Tibial artery (tissue), 4 donors: ENCODE results near the gene WIPF2.
A peak's percentile ranks its signal among the peaks of the same experiment; 100 is the strongest.

Source experiments
- DNase-seq, 2 donors: peaks; one replicate each; pipeline ENCODE4 v3.0.0-alpha.2; 2019
- H3K27ac ChIP-seq, 2 donors: fragments of 200-600 bp; sonication (generic) in 1 of 2; 1 replicate in 1 of 2; 2 replicates in 1 of 2; pipeline ENCODE4 v1.5.1; 2018 to 2019; ENCODE audit warnings: mild to moderate bottlenecking in 1 of 2
- H3K27me3 ChIP-seq, 2 donors: fragments of 200-600 bp; sonication (generic) in 1 of 2; one replicate each; pipeline versions ENCODE4 v1.5.1 to v1.6.0; 2016 to 2019
- H3K36me3 ChIP-seq, 3 donors: fragments of 200-600 bp; sonication (generic) in 2 of 3; one replicate each; pipeline ENCODE4 v1.5.1; 2016 to 2019; ENCODE audit warnings: mild to moderate bottlenecking in 2 of 3
- H3K4me1 ChIP-seq, 4 donors: fragments of 200-600 bp; sonication (generic) in 2 of 4; 1 replicate in 3 of 4; 2 replicates in 1 of 4; pipeline ENCODE4 v1.5.1; 2016 to 2019
- H3K4me3 ChIP-seq, 2 donors: fragments of 200-600 bp; sonication (generic) in 1 of 2; 1 replicate in 1 of 2; 2 replicates in 1 of 2; pipeline ENCODE4 v1.5.1; 2018 to 2019; ENCODE audit warnings: mild to moderate bottlenecking in 2 of 2
- H3K9me3 ChIP-seq, 3 donors: fragments of 200-600 bp; sonication (generic) in 1 of 3; one replicate each; pipeline ENCODE4 v1.5.1; 2016 to 2019
- intact Hi-C: fragments of 100-400 bp; cut with DNase I; formaldehyde crosslinking; loops from one replicate; pipeline ENCODE4 v1.15.0; 2023; ENCODE audit warnings: low total_unique reads
- TF ChIP-seq, protein P1 (sequence below), 2 experiments: fragments of 200-600 bp in 1 of 2; fragments of 450-650 bp in 1 of 2; IDR thresholded peaks; one replicate each; pipeline ENCODE4 v1.5.1; 2017 to 2019; ENCODE audit warnings: antibody characterized with exemption in 2 of 2, mild to moderate bottlenecking in 1 of 2, moderate library complexity in 1 of 2

Gene WIPF2

DNA sequence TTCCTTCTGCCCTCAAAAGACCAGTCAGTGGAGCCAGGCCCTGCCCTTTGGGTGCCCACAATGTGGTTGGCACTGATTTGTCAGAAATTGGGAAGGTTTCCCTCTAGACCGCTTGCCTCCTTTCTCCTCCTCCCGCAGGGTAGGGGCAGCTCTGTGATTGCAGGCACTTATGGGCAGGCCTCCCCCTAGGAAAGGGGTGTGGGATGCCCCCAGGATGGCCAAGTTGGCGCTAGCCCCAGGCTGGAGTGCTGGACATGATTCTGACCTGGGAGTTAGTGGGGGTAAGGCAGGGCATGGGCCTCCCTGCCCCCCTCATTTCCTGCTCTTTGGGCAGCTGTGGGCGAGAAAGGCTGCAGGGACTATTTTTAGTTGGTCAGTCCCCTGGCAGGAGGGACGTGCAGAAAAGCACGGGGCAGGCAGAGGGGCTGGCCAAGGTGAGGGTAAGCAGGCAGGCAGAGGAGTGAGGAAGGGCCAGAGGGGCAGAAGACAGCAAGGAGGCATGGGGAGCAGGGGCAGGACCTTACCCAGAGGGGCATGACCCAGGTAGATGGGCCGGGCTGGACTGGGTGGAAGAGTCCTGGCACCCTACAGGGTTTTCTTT is 93.1 kb downstream of the WIPF2 start:
- TF ChIP-seq, protein P1, sequence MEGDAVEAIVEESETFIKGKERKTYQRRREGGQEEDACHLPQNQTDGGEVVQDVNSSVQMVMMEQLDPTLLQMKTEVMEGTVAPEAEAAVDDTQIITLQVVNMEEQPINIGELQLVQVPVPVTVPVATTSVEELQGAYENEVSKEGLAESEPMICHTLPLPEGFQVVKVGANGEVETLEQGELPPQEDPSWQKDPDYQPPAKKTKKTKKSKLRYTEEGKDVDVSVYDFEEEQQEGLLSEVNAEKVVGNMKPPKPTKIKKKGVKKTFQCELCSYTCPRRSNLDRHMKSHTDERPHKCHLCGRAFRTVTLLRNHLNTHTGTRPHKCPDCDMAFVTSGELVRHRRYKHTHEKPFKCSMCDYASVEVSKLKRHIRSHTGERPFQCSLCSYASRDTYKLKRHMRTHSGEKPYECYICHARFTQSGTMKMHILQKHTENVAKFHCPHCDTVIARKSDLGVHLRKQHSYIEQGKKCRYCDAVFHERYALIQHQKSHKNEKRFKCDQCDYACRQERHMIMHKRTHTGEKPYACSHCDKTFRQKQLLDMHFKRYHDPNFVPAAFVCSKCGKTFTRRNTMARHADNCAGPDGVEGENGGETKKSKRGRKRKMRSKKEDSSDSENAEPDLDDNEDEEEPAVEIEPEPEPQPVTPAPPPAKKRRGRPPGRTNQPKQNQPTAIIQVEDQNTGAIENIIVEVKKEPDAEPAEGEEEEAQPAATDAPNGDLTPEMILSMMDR (IDR thresholded peaks at IDR 0.05) = no peak

DNA sequence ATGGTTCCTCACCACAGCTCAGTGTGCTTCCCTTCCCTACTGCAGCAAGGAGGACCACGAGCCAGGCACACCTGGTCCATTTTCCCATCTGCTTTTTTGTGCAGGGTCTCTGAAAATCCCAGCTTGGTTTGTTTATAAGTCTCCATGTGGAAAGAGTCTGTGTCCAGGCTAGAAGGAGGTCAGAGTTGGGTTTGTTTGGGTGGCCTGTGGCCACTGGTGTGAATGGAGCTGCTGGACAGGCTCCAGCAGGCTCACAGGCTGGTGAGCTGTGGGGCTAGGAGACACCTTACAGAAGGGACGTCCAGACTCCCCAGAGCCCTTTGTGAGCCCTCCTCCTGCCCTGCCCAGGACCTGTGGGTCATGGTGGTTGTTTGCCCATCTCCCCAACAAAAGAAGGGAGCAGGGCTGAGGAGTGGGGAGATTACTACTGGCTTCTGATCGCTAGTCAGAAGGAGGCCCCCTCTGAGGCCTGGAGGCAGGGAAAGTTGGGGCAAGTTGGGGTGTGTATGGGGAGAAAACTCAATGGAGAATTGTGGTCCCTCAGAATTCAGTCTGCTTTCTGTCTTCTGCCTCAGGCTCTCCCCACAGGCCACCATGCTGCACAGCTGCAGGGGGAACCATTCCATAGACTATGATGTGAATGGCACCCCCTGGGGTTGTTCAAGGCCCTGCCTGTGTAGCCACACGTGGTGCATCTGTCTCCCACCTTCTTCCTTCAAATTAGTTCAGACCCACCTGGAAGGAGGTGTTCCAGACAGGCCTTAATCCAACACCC is 94.0 kb downstream of the WIPF2 start:
- H3K27ac ChIP-seq = peak overlapping the region; percentile 94 to 95
- intact Hi-C loops = no loop called here
- no peak for DNase-seq
- H3K27me3 ChIP-seq = no peaks in the 10 kb centered on the region
- no peaks in the 10 kb centered on the region for H3K36me3 ChIP-seq
- TF ChIP-seq, protein P1 (IDR thresholded peaks at IDR 0.05) = no peak
- no peaks in the 10 kb centered on the region for H3K9me3 ChIP-seq
- H3K4me3 ChIP-seq = no peak overlapping the region
- H3K4me1 ChIP-seq = peaks cover 4 to 95% (median 91%) of the 10 kb centered on the region in 4 donors

More for the DNA sequence above, 93.1 kb downstream of the WIPF2 start:
- H3K4me3 ChIP-seq = no peak overlapping the region
- peaks cover 4 to 96% (median 87%) of the 10 kb centered on the region in 4 donors for H3K4me1 ChIP-seq
- no peaks in the 10 kb centered on the region for H3K36me3 ChIP-seq
- peak overlapping the region; percentile 94 to 95 for H3K27ac ChIP-seq
- H3K9me3 ChIP-seq = no peaks in the 10 kb centered on the region
- intact Hi-C loops = no loop called here
- H3K27me3 ChIP-seq = no peaks in the 10 kb centered on the region
- DNase-seq = peak; percentile 69 to 95

DNA sequence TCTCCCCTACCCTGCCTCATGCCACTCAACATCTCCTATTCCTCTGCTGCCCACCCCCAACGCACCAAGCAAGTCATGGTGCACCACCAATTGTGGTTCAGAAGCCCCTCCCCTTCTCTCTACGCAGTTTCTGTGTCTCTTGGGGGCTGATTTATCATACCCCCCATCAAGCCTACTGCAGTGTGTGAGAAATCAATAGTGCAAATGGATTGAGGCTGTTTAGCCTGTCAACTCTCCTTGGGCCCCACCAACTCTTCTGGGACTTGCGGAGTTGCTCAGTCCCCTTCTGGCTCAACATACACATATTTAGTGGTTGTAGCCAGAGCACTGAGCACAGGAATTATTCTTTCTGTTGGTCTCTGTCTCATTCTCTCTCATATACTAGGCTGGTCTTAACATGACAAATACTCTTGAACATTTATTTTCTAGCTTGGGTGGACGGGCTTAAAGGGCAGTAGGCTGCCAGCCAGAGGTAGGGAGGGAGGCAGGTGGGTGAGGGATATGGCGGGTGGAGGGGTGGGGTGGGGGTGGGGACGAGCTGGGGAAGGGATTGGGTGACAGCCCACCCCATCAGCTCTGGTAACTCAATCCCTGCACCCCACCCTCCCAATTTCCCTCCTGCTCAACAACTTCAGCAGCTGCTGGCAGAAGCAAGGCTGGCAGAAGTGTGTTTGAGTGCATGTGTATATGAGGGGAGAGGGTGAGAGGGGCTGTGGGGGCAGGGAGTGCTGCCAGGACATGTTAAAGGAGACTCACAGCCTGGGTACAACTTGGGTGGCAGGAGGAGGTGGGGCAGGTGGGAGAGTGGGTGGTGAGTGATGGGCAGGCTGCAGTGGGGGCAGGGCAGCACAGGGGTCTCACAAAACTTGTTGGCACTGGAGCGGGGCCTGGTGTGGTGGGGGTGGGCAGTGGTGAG is 94.8 kb downstream of the WIPF2 start:
- H3K27me3 ChIP-seq = no peaks in the 10 kb centered on the region
- no peaks in the 10 kb centered on the region for H3K9me3 ChIP-seq
- peak in 1 of 2 donors; percentile 76 for DNase-seq
- no peaks in the 10 kb centered on the region for H3K36me3 ChIP-seq
- intact Hi-C loops = no loop called here
- H3K4me3 ChIP-seq = no peak overlapping the region
- H3K27ac ChIP-seq = peak overlapping the region; percentile 94 to 95
- H3K4me1 ChIP-seq = peaks cover 4 to 92% (median 88%) of the 10 kb centered on the region in 4 donors
- TF ChIP-seq, protein P1 (IDR thresholded peaks at IDR 0.05) = no peak

DNA sequence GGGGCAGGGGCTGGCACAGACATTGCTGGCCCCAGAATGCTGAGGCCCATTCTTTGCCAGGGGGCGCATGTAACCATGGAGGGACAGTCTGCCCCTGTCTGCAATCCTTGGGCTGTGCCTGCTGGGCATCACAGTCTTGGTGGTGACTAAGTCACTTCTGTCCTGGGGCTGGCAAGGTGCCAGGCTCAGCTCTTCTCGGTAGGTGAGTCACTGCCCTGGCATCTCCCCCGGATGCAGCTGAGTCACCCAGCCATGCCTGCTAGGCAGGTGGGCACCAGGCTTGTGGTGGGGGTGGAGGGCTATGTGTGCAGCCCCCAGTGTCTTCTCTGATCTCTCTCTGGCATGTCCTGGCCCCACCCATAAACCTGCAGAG is 95.5 kb downstream of the WIPF2 start:
- no peaks in the 10 kb centered on the region for H3K27me3 ChIP-seq
- H3K27ac ChIP-seq = peak overlapping the region; percentile 94 to 95
- peaks cover 4 to 92% (median 88%) of the 10 kb centered on the region in 4 donors for H3K4me1 ChIP-seq
- H3K9me3 ChIP-seq = no peaks in the 10 kb centered on the region
- no peak overlapping the region for H3K4me3 ChIP-seq
- intact Hi-C loops = no loop called here
- TF ChIP-seq, protein P1 (IDR thresholded peaks at IDR 0.05) = no peak
- no peaks in the 10 kb centered on the region for H3K36me3 ChIP-seq
- peak; percentile 92 to 97 for DNase-seq

DNA sequence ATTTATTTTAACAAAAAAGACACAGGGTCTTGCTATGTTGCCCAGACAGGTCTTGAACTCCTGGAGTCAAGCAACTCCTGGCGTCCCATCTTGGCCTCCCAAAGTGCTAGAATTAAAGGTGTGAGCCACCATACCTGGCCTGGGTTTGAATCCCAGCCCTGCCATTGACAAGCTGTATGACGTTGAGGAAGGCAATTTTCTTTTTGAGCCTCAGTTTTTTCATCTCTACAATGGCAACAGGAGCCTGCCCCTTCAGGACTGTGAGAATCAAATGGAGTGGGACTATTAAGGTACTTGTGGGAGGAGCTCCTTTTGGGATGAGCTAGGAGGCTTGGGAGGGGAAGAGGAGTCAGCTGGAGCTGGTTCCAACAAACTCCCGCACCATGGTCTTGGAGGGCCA is 96.1 kb downstream of the WIPF2 start:
- H3K27ac ChIP-seq = peak overlapping the region; percentile 94 to 95
- H3K9me3 ChIP-seq = no peaks in the 10 kb centered on the region
- H3K4me3 ChIP-seq = no peak overlapping the region
- intact Hi-C loops = no loop called here
- H3K36me3 ChIP-seq = no peaks in the 10 kb centered on the region
- TF ChIP-seq, protein P1 (IDR thresholded peaks at IDR 0.05) = no peak
- peak in 1 of 2 donors; percentile 54 for DNase-seq
- H3K4me1 ChIP-seq = peaks cover 4 to 92% (median 88%) of the 10 kb centered on the region in 4 donors
- no peaks in the 10 kb centered on the region for H3K27me3 ChIP-seq
